GM12874 (cell line): Measurements from ENCODE around the gene PRKCA.

ENCODE experiments used
- CTCF ChIP-seq: IDR thresholded peaks from 2 replicates; pipeline ENCODE4 v1.5.1; 2011; ENCODE audit warnings: low read depth, mild to moderate bottlenecking, control low read depth, low read length, moderate library complexity; ENCODE audit not compliant: insufficient read depth

The PRKCA gene

GRCh38 chr17:66750781-66751543 is 448.5 kb downstream of the PRKCA start:
- no peak for TF ChIP-seq CTCF

- no peak for TF ChIP-seq CTCF
These were observed 449.4 kb downstream of the PRKCA start for GRCh38 chr17:66751771-66752170.

GRCh38 chr17:66752411-66752810 is 450.0 kb downstream of the PRKCA start:
- no peak for TF ChIP-seq CTCF

- no peak for TF ChIP-seq CTCF
These were observed 450.9 kb downstream of the PRKCA start for GRCh38 chr17:66753126-66753920.

- no peak for TF ChIP-seq CTCF
These were observed 452.9 kb downstream of the PRKCA start for GRCh38 chr17:66755101-66755943.

GRCh38 chr17:66755944-66756290 is 453.5 kb downstream of the PRKCA start:
- TF ChIP-seq CTCF: no peak

GRCh38 chr17:66760324-66760723 is 457.9 kb downstream of the PRKCA start:
- no peak for TF ChIP-seq CTCF
